Measurements from ENCODE around the gene RBM33.

The RBM33 gene

DNA sequence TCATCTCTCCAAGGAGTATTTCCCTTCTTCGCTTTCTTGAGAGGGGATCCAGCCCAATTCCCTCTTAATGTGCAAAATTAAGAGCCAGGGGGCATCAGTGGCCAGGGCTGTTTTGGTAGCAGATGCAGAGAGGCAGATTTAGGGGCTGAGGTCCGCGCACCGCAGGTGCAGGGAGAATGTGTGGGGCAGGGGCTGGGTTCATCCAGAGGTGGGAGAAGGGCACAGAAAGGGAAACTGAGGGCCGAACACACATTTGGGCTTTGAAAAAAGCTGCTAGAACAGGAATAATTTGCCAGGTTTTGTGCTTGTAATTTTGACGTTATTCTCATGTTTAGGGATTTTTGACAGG is 174.3 kb downstream of the RBM33 start:
- H3K27me3 Mint-ChIP-seq (ENCODE audit: low read depth, poor library complexity) = peaks cover 61% of the 10 kb centered on the region

DNA sequence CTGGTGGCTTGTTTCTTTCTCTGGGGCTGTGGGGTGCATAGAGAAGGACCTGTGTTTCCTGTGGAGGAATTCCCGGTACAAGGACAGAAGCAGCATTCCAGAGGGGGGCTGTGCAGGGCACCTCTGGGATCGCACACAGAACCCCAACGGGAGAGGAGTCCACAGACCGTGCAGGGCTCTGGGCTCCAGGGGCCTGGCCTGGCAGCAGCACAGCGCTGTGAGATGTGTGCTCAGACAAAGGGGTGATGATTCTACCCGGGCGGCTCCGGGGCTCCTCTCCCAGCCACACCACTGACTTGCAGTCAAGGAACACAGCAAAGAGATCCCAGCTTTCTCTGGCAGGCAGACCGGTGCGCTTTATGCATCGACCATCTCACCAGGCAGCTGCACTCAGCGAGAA is 174.7 kb downstream of the RBM33 start:
- H3K27me3 Mint-ChIP-seq (ENCODE audit: low read depth, poor library complexity) = peaks cover 60% of the 10 kb centered on the region

More for the DNA sequence above, 174.3 kb downstream of the RBM33 start:
- Mint-ChIP-seq H3K36me3 (ENCODE audit: low read depth) (no peaks in the 10 kb centered on the region), H3K27ac (no peak overlapping the region), H3K4me1 (peaks cover 1% of the 10 kb centered on the region), H3K9me3 (peaks cover 4% of the 10 kb centered on the region), H3K4me3 (no peak overlapping the region)
- DNase-seq = no peak
- TF ChIP-seq, protein P1, sequence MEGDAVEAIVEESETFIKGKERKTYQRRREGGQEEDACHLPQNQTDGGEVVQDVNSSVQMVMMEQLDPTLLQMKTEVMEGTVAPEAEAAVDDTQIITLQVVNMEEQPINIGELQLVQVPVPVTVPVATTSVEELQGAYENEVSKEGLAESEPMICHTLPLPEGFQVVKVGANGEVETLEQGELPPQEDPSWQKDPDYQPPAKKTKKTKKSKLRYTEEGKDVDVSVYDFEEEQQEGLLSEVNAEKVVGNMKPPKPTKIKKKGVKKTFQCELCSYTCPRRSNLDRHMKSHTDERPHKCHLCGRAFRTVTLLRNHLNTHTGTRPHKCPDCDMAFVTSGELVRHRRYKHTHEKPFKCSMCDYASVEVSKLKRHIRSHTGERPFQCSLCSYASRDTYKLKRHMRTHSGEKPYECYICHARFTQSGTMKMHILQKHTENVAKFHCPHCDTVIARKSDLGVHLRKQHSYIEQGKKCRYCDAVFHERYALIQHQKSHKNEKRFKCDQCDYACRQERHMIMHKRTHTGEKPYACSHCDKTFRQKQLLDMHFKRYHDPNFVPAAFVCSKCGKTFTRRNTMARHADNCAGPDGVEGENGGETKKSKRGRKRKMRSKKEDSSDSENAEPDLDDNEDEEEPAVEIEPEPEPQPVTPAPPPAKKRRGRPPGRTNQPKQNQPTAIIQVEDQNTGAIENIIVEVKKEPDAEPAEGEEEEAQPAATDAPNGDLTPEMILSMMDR (IDR thresholded peaks at IDR 0.05) = no peak

DNA sequence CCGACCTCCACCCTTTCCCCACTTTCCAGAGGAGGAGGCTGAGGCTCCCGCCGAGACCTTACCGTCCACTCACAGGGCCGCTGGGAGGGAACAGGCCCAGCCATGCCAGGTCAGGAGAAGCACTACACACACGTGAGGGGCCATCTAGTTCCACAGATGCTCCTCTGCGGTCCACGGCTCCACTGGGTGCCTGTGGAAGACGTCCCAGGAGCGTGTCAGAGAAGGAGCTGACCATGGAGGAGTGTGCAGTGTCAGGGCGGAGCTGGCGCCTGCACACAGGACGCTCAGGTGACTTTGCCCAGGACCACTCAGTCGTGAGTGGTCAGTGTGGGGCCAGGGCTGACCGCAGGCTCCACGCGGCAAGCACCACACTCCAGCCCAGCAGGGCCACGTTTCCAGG is 175.8 kb downstream of the RBM33 start:
- no peak overlapping the region for H3K4me3 Mint-ChIP-seq
- H3K27ac Mint-ChIP-seq = no peak overlapping the region
- TF ChIP-seq, protein P1 (IDR thresholded peaks at IDR 0.05) = no peak
- H3K9me3 Mint-ChIP-seq = peaks cover 4% of the 10 kb centered on the region
- H3K27me3 Mint-ChIP-seq (ENCODE audit: low read depth, poor library complexity) = peaks cover 54% of the 10 kb centered on the region
- no peaks in the 10 kb centered on the region for H3K36me3 Mint-ChIP-seq (ENCODE audit: low read depth)
- DNase-seq = no peak
- peaks cover 4% of the 10 kb centered on the region for H3K4me1 Mint-ChIP-seq

More for the DNA sequence above, 174.7 kb downstream of the RBM33 start:
- TF ChIP-seq, protein P1 (IDR thresholded peaks at IDR 0.05) = no peak
- H3K36me3 Mint-ChIP-seq (ENCODE audit: low read depth) = no peaks in the 10 kb centered on the region
- no peak overlapping the region for H3K4me3 Mint-ChIP-seq
- no peak for DNase-seq
- no peak overlapping the region for H3K27ac Mint-ChIP-seq
- no peaks in the 10 kb centered on the region for H3K4me1 Mint-ChIP-seq
- peaks cover 4% of the 10 kb centered on the region for H3K9me3 Mint-ChIP-seq

DNA sequence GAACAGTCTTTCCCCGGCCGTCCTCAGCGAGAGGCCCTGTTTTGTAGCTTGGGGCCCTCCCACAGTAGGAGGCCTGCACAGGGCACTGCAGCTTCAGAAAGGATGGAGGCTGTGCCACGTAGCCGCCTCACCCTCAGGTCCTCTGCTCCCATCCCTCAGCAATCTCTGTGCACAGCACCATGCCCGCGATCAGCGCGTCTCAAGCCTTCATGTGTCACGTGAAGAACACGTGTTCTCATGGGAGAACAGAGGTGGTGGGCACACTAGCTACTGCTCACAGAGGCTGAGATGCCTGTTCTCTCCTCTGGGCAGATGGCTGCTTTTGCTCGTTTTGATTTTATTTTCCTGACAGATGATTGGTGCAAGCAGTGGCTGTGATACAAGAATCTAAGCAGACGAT is 176.3 kb downstream of the RBM33 start:
- no peak for DNase-seq
- TF ChIP-seq, protein P1 (IDR thresholded peaks at IDR 0.05) = no peak
- Mint-ChIP-seq H3K4me1 (peaks cover 4% of the 10 kb centered on the region), H3K27ac (peak overlapping the region; percentile 85), H3K4me3 (no peak overlapping the region), H3K27me3 (ENCODE audit: low read depth, poor library complexity) (peaks cover 48% of the 10 kb centered on the region), H3K9me3 (peaks cover 4% of the 10 kb centered on the region), H3K36me3 (ENCODE audit: low read depth) (no peaks in the 10 kb centered on the region)

DNA sequence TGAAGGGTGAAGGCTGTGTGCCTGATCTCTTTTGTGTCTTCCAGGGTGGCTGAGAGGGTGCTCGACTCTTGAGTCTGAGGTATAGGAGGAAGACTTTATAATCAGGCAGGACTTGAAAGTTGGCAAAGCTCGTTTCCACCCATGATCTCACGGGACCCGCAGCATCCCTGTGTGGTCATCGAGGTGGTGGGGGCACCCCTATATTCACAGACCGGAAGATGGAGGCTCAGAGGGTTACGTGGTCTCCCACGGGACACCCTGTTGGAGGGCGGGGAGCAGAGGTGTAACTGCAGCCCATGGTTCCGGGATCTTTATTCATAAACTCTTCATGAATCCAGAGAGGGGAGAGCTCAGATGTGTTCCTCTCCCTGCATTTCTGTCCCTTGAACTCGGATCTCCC is 177.4 kb downstream of the RBM33 start:
- H3K4me1 Mint-ChIP-seq = peaks cover 4% of the 10 kb centered on the region
- H3K27ac Mint-ChIP-seq = no peak overlapping the region
- peaks cover 4% of the 10 kb centered on the region for H3K9me3 Mint-ChIP-seq
- DNase-seq = no peak
- no peak overlapping the region for H3K4me3 Mint-ChIP-seq
- peaks cover 48% of the 10 kb centered on the region for H3K27me3 Mint-ChIP-seq (ENCODE audit: low read depth, poor library complexity)
- no peaks in the 10 kb centered on the region for H3K36me3 Mint-ChIP-seq (ENCODE audit: low read depth)
- TF ChIP-seq, protein P1 (IDR thresholded peaks at IDR 0.05) = no peak

DNA sequence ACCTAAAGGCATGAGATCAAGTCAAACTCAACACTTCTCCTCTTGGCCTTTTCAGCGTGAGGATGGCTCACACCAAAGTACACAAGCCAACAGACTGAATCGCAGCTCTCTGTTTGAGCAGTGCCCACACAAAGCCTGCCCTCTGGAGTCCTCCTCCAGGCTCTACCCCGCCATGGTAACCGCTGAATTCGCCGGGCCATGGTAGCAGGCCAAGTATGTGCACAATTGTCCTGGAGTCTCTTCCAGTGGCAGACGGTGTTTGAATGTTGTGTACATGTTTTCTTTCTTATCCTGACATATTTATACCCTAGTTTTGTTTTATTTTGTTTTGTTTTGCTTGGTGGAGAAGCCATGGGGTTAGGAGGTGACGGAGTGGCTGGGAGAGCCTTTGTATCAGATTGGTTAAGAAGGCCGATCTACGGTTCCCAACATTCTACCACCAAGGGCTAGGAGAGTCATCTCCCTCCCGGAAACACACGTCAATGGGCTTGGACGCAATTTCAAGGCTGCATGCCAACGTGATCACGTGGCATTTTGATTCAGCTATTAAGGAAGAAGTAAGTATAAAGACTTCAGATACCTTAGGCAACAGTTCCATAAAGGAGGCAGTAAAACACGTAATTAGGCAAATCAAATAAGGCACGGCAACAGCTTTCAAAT is 179.9 kb downstream of the RBM33 start:
- Mint-ChIP-seq H3K4me3 (no peak overlapping the region), H3K27ac (peak overlapping the region; percentile 44), H3K36me3 (ENCODE audit: low read depth) (no peaks in the 10 kb centered on the region), H3K9me3 (no peaks in the 10 kb centered on the region), H3K27me3 (ENCODE audit: low read depth, poor library complexity) (peaks cover 47% of the 10 kb centered on the region), H3K4me1 (peaks cover 4% of the 10 kb centered on the region)
- DNase-seq = no peak
- TF ChIP-seq, protein P1 (IDR thresholded peaks at IDR 0.05) = no peak

All from nephron progenitor cell (in vitro differentiated cells).